CD4-positive, alpha-beta T cell (primary cell): ENCODE data around the gene GALR3. TPM values are rescaled to one million over a fixed set of nuclear protein-coding genes. Genes with fewer than 3 reads are reported as not detected.

Experiments
- ATAC-seq: fragments of 200-7000 bp; cut with Tn5 transposase; one replicate; pipeline ENCODE4 v1.10.0; 2022; ENCODE audit warnings: mild to moderate bottlenecking; ENCODE audit not compliant: poor library complexity
- CTCF ChIA-PET: fragments of 350-600 bp; sonication (Branson Sonifier 250); formaldehyde crosslinking; loops from one replicate; lab custom pipeline; 2021; ENCODE audit warnings: antibody characterized with exemption, inconsistent platforms; lab: Charles Lee
- POLR2A ChIA-PET: fragments of 350-600 bp; sonication (Branson Sonifier 250); formaldehyde crosslinking; loops from one replicate; lab custom pipeline; 2021; ENCODE audit warnings: antibody characterized with exemption, inconsistent platforms; lab: Charles Lee
- DNase-seq, 14 experiments: peaks; one replicate each; pipeline ENCODE4 v3.0.0-alpha.2; 2013 to 2020; ENCODE audit warnings: mixed read lengths in 2 of 14
- H3K27ac ChIP-seq, 2 donors: one replicate each; pipeline versions ENCODE4 v1.5.1 to v1.7.0; 2013; ENCODE audit warnings: low read length in 2 of 2, low read depth in 1 of 2, mild to moderate bottlenecking in 1 of 2
- H3K27me3 ChIP-seq, 2 experiments: 1 replicate in 1 of 2; 2 replicates in 1 of 2; pipeline versions ENCODE4 v1.6.1 to v1.7.0; 2013; ENCODE audit warnings: low read length in 2 of 2, control low read depth in 1 of 2, mild to moderate bottlenecking in 1 of 2, moderate library complexity in 1 of 2; ENCODE audit not compliant: insufficient read depth in 2 of 2, control insufficient read depth in 1 of 2
- H3K36me3 ChIP-seq: one replicate; pipeline ENCODE4 v1.6.1; 2013; ENCODE audit warnings: low read length, control low read depth; ENCODE audit not compliant: insufficient read depth
- H3K4me1 ChIP-seq: one replicate; pipeline ENCODE4 v1.6.1; 2013; ENCODE audit warnings: low read length, control low read depth; ENCODE audit not compliant: insufficient read depth
- H3K4me3 ChIP-seq: one replicate; pipeline ENCODE4 v1.5.1; 2013; ENCODE audit warnings: mild to moderate bottlenecking, low read length, moderate library complexity
- H3K9me3 ChIP-seq, 2 experiments: 1 replicate in 1 of 2; 2 replicates in 1 of 2; pipeline versions ENCODE4 v1.6.1 to v1.7.0; 2013; ENCODE audit warnings: low read length in 2 of 2, mild to moderate bottlenecking in 2 of 2, control low read depth in 1 of 2, moderate library complexity in 1 of 2; ENCODE audit not compliant: control insufficient read depth in 1 of 2, insufficient read depth in 1 of 2
- H3K27ac Mint-ChIP-seq: one replicate; pipeline ENCODE4 v1.8.0; 2020; ENCODE audit warnings: mixed read lengths
- H3K27me3 Mint-ChIP-seq: one replicate; pipeline ENCODE4 v1.8.0; 2021; ENCODE audit warnings: mixed read lengths
- H3K36me3 Mint-ChIP-seq: one replicate; pipeline ENCODE4 v1.8.0; 2021; ENCODE audit warnings: low read depth, mixed read lengths
- H3K4me1 Mint-ChIP-seq: one replicate; pipeline ENCODE4 v1.8.0; 2021; ENCODE audit warnings: low read depth, mixed read lengths
- H3K4me3 Mint-ChIP-seq: one replicate; pipeline ENCODE4 v1.8.0; 2020; ENCODE audit warnings: mild to moderate bottlenecking, mixed read lengths
- H3K9me3 Mint-ChIP-seq: one replicate; pipeline ENCODE4 v1.8.0; 2020; ENCODE audit warnings: mixed read lengths
- CTCF ChIP-seq: fragments of 200-600 bp; IDR thresholded peaks from one replicate; pipeline ENCODE4 v1.8.0; 2022; ENCODE audit warnings: antibody characterized with exemption, mild to moderate bottlenecking
- intact Hi-C, 2 experiments: fragments of 100-400 bp; cut with DNase I in 1 of 2; cut with micrococcal nuclease in 1 of 2; formaldehyde crosslinking; loops; one replicate each; pipeline versions ENCODE4 v1.15.1 to v1.9.0; 2023 to 2025; cut with DNase I, micrococcal nuclease
- total RNA-seq, 174 experiments: library from RNA in 2 of 174; stranded (reverse) in 2 of 174; gene quantifications; one replicate each; pipeline ENCODE4 v1.2.3 and lab custom pipeline; 2021 to 2026

The GALR3 gene
- total RNA-seq, 2 experiments from 2014 or later, result not detected

DNA sequence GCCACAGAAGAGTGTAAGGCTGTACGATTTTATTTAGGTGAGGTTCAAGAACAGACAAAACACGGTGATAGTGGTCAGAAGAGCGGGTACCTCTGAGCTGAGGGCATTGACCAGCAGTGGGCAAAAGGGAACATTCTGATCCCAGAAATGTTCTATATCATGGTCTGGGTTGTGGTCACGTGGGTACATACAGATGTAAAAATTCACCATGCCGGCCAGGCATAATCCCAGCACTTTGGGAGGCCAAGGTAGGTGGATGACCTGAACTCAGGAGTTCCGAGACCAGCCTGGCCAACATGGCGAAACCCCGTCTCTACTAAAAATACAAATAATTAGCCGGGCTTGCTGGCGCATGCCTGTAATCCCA, 46.6 kb upstream of the GALR3 start:
- no peaks in the 10 kb centered on the region for H3K27me3 ChIP-seq
- no peak overlapping the region for H3K4me3 ChIP-seq
- no peak overlapping the region for H3K27ac Mint-ChIP-seq
- no peaks in the 10 kb centered on the region for H3K9me3 ChIP-seq
- DNase-seq (no peak), ATAC-seq (no peak)
- no peak for TF ChIP-seq CTCF
- H3K4me1 Mint-ChIP-seq, result no peaks in the 10 kb centered on the region
- H3K36me3 Mint-ChIP-seq, result peaks cover 21% of the 10 kb centered on the region
- H3K9me3 Mint-ChIP-seq, result no peaks in the 10 kb centered on the region
- H3K36me3 ChIP-seq, result peaks cover 17% of the 10 kb centered on the region
- H3K27me3 Mint-ChIP-seq, result no peaks in the 10 kb centered on the region
- ChIA-PET POLR2A (no interaction called here), CTCF (no interaction called here)
- no peak overlapping the region for H3K27ac ChIP-seq
- H3K4me3 Mint-ChIP-seq, result no peak overlapping the region
- no peaks in the 10 kb centered on the region for H3K4me1 ChIP-seq
- intact Hi-C loops, result no loop called here

GRCh38 chr22:37777122-37777687, 46.0 kb upstream of the GALR3 start:
- H3K27ac Mint-ChIP-seq, result no peak overlapping the region
- H3K9me3 Mint-ChIP-seq, result no peaks in the 10 kb centered on the region
- no peak overlapping the region for H3K4me3 ChIP-seq
- DNase-seq, result no peak
- H3K27me3 ChIP-seq, result no peaks in the 10 kb centered on the region
- ChIA-PET CTCF (no interaction called here), POLR2A (no interaction called here)
- no peaks in the 10 kb centered on the region for H3K27me3 Mint-ChIP-seq
- H3K36me3 ChIP-seq, result peaks cover 13% of the 10 kb centered on the region
- no peaks in the 10 kb centered on the region for H3K4me1 Mint-ChIP-seq
- no peak overlapping the region for H3K27ac ChIP-seq
- ATAC-seq, result no peak
- intact Hi-C loops, result no loop called here
- H3K36me3 Mint-ChIP-seq, result peaks cover 16% of the 10 kb centered on the region
- H3K4me3 Mint-ChIP-seq, result no peak overlapping the region
- H3K4me1 ChIP-seq, result no peaks in the 10 kb centered on the region
- no peaks in the 10 kb centered on the region for H3K9me3 ChIP-seq
- TF ChIP-seq CTCF, result no peak

DNA sequence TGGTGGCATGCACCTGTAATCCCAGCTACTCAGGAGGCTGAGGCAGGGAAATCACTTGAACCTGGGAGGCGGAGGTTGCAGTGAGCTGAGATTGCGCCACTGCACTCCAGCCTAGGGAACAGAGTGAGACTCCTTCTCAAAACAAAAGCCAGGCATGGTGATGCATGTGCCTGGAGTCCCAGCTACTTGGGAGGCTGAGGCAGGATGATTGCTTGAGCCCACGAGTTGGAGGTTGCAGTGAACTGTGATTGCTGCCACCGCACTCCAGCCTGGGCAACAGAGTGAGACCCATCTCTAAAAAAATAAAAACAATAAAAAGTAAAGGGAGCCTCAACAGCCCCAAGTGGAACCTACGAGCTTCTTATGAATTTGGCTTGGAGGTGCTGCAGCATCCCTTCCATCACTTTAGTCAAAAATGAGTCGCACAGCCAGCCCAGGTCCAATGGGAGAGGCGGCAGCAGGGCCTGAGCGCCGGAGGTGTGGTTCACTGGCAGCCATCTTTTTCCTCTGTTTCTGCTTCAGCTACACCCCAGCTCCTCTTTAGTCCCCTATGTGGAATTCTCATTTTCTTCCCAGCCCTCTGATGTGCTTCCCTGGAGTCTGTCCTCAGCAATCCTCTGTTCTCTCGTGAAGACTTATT, 44.7 kb upstream of the GALR3 start:
- CTCF ChIA-PET, result no interaction called here
- intact Hi-C loops, result no loop called here
- Histone ChIP-seq H3K9me3 (no peaks in the 10 kb centered on the region), H3K4me3 (no peak overlapping the region), H3K36me3 (peaks cover 3% of the 10 kb centered on the region), H3K27me3 (no peaks in the 10 kb centered on the region), H3K27ac (no peak overlapping the region), H3K4me1 (no peaks in the 10 kb centered on the region)
- no peak overlapping the region for H3K4me3 Mint-ChIP-seq
- H3K27ac Mint-ChIP-seq, result no peak overlapping the region
- DNase-seq (no peak), ATAC-seq (no peak)
- H3K9me3 Mint-ChIP-seq, result no peaks in the 10 kb centered on the region
- no peak for TF ChIP-seq CTCF
- H3K27me3 Mint-ChIP-seq, result no peaks in the 10 kb centered on the region
- H3K4me1 Mint-ChIP-seq, result no peaks in the 10 kb centered on the region
- peaks cover 5% of the 10 kb centered on the region for H3K36me3 Mint-ChIP-seq
- POLR2A ChIA-PET, result no interaction called here
